GM18873 (cell line): ENCODE measurements around the gene NOP58.
"Not testable (repeated sequence)": the region's sequence is repeated elsewhere in the genome, so short reads cannot be mapped to it uniquely, and the experiment has no call there.

Experiments
- ATAC-seq: cut with Tn5 transposase; IDR thresholded peaks from one replicate; pipeline ENCODE4 v1.9.1; 2021; ENCODE audit warnings: mild to moderate bottlenecking, moderate library complexity, moderate number of reproducible peaks; ENCODE audit not compliant: unreplicated experiment, low FRiP score

Gene NOP58, protein sequence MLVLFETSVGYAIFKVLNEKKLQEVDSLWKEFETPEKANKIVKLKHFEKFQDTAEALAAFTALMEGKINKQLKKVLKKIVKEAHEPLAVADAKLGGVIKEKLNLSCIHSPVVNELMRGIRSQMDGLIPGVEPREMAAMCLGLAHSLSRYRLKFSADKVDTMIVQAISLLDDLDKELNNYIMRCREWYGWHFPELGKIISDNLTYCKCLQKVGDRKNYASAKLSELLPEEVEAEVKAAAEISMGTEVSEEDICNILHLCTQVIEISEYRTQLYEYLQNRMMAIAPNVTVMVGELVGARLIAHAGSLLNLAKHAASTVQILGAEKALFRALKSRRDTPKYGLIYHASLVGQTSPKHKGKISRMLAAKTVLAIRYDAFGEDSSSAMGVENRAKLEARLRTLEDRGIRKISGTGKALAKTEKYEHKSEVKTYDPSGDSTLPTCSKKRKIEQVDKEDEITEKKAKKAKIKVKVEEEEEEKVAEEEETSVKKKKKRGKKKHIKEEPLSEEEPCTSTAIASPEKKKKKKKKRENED

DNA sequence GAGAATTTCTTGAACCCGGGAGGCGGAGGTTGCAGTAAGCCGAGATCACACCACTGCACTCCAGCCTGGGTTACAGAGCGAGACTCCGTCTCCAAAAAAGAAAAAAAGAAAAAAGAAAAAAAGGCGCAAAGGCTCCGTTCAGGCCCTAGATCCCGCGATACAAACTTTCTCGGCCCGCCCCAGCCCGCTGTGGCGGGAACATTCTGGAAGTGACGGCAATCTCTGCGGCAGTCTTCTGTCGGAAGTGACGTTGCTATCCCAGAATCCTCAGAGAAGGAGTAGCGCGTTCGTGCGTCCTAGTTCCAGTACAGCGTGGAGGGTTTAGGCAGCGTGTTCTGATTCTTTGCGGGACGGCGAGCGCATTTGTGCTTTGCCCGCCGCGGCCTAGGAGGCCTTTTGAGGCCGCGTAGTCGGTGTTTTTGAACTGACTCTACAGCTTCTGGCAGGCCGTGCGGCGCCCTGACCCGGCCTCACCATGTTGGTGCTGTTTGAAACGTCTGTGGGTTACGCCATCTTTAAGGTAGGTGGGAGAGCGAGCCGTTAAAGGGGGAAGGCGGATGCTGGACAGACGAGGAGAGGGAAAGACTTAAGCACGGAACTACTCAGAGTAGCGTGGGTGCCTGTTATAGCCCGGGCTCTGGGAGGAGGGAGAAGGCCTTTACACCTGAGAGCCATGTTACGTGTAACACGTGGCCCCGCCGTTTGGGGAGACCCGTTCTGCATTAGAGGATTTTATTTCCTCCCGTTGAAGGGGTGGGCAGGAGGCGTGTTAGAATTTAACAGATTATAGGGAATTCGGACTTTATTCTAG is at the start of gene NOP58:
Gene NOP58 (plus strand): TSS at position 297 of the 811 bp plus-strand sequence. CDS start 179 bp downstream, at position 476.
- peak; percentile 85 for ATAC-seq

GRCh38 chr2:202221873-202222272 is 43.7 kb upstream of the NOP58 start:
- no peak for ATAC-seq

- ATAC-seq, result peak; percentile 25
Measured at GRCh38 chr2:202237787-202238233, 27.8 kb upstream of the NOP58 start.

GRCh38 chr2:202238234-202239197 is 27.0 kb upstream of the NOP58 start, which contains the start of gene SUMO1:
Gene SUMO1 (minus strand): TSS chr2:202238597. CDS start chr2:202238451, 146 bp downstream.
- ATAC-seq, result peak; percentile 95

DNA sequence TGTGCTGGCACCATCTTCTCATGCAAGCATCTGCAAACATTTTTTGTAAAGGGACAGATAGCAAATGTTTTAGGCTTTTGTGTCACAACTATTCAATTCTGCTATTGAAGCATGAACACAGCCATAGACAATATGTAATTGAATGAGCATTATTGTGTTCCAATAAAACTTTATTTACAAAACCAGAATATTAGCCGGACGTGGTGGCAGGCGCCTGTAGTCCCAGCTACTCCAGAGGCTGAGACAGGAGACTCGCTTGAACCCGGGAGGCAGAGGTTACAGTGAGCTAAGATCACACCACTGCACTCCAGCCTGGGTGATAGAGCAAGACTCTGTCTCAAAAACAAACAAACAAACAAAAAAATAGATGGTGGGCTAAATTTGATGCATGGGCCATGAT is 17.9 kb upstream of the NOP58 start:
- ATAC-seq, result not testable (repeated sequence)

- ATAC-seq, result no peak
Measured at GRCh38 chr2:202249521-202250253, 15.9 kb upstream of the NOP58 start.

GRCh38 chr2:202251494-202251893 is 14.1 kb upstream of the NOP58 start:
- no peak for ATAC-seq

DNA sequence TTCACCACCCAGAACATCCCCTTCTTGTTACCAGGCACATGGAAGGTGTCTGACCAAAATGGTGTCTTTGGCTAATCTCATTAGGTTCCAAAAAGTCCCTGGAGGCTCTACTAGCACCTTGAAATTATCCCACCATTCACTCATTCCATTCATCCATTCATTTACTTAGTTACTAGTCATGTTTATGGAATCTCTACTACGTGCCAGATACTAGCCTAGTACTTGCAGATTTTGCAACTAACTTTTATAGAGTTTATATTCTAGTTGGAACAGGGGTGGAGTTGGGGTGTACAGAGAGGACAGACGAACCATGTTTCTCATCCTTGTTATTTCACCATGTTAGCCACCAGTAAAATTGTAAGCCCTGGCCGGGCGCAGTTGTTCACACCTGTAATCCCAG is 4.0 kb upstream of the NOP58 start:
- no peak for ATAC-seq

- no peak for ATAC-seq
Measured at GRCh38 chr2:202267495-202267894, 1.9 kb downstream of the NOP58 start.

GRCh38 chr2:202269585-202269984 is 4.0 kb downstream of the NOP58 start:
- ATAC-seq, result no peak

GRCh38 chr2:202270487-202270886 is 4.9 kb downstream of the NOP58 start:
- ATAC-seq, result no peak

DNA sequence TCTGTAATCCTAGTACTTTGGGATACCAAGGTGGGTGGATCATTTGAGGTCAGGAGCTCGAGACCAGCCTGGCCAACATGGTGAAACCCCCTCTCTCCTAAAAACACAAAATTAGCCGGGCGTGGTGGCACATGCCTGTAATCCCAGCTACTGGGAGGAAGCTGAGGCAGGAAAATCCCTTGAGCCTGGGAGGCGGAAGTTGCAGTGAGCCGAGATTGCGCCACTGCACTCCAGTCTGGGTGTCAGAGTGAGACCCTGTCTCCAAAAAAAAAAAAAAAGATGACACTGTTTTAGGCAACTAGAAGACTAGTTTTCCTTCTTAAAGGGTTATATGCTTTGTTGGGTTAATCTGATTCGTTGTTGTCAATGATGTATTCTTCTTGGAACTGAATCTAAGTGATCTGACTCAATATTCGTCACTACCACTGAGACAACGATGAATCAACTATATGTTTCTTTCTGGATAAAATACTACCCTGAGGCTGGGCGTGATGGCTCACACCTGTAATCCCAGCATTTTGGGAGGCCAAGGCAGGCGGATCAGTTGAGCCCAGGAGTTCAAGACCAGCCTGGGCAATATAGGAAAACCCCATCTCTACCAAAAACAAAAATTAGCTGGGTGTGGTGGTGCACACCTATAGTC is 10.6 kb downstream of the NOP58 start:
- not testable (repeated sequence) for ATAC-seq

DNA sequence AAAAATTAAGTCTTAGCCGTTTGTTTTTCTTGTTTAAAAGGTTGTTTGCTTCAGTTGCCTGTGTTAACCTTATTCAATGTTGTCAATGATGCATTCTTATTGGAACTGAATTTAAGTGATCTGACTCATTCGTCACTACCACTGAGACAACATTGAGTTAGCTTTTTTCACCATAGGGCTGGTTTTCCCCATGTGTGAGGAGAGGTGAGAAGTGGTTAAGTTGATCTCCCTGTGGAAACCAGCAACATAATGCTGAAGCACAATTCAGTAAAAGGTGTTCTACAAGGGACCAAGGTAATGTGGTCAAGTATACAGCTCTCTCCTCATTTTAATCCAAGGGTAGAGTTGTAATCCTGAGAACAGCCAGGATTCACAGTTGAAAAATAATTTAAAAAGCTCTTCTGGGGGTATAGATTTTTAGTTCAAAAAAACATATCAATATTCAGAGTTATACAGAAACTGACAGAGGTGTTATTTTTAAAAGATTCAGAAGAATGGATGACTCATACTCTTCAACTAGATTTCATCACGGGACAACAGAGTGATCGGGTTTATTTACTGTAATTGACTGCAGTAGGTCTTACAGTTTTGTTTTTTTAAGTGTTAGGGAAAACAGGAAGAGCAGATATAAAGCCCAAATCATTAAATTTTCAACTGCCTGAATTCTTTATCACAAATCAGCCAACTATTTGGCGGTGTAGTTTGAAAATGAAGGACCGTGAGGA is 12.6 kb downstream of the NOP58 start:
- ATAC-seq, result no peak

- ATAC-seq, result no peak
Measured at GRCh38 chr2:202278944-202279343, 13.4 kb downstream of the NOP58 start.

- no peak for ATAC-seq
Measured at GRCh38 chr2:202286595-202286994, 21.0 kb downstream of the NOP58 start.

GRCh38 chr2:202289394-202290204 is 24.0 kb downstream of the NOP58 start:
- no peak for ATAC-seq

- no peak for ATAC-seq
Measured at GRCh38 chr2:202290316-202290715, 24.8 kb downstream of the NOP58 start.
